Measurements from ENCODE around the gene VPS16. TPM values are rescaled to one million over a fixed set of nuclear protein-coding genes. Genes with fewer than 3 reads are reported as not detected.

Gene VPS16
- total and polyA plus RNA-seq, 2 of the 4 experiments (the other 2 are of a cell fraction) = 38.7 to 48.0 TPM

- H2AK9ac ChIP-seq (replicated peaks; ENCODE audit: low read depth, low read length, poor library complexity) = no peak overlapping the region
- H3K4me2 ChIP-seq (ENCODE audit: low read depth, low read length) = no peak overlapping the region
- no peak overlapping the region for H4K91ac ChIP-seq (ENCODE audit: insufficient read depth, low read depth, low read length)
- WGBS, 2 experiments (ENCODE audit: extremely low coverage in 2 of 2, insufficient read length in 1 of 2) = 100% methylated on average over 2 of the region's 7 CpGs; no CpG with 5 or more reads in 1 of the 2 experiments
- DNase-seq (no peak), ATAC-seq (ENCODE audit: low read depth) (no peak)
- H3K4me3 ChIP-seq (ENCODE audit: insufficient read depth, low read depth, low read length) = no peak overlapping the region
- no peak overlapping the region for H3K56ac ChIP-seq (ENCODE audit: extremely low read depth, insufficient read depth, low read length)
- no peak overlapping the region for H2BK15ac ChIP-seq (ENCODE audit: low read depth, low read length)
- H3K9ac ChIP-seq (ENCODE audit: low read depth, low read length) = no peak overlapping the region
- H3K36me3 ChIP-seq (ENCODE audit: control insufficient read depth, insufficient read depth, low read length) = no peaks in the 10 kb centered on the region
- TF ChIP-seq FOS (IDR thresholded peaks at IDR 0.05; ENCODE audit: low read depth, low read length) = no peak
- no peak for TF ChIP-seq RFX5 (IDR thresholded peaks at IDR 0.05; ENCODE audit: low read depth, low read length)
- no peak for TF ChIP-seq MXI1 (IDR thresholded peaks at IDR 0.05; ENCODE audit: borderline replicate concordance, low read depth, low read length)
- no peak for TF ChIP-seq MAFK (IDR thresholded peaks at IDR 0.05; ENCODE audit: low read depth, low read length)
- TF ChIP-seq RAD21 (IDR thresholded peaks at IDR 0.05; ENCODE audit: low read length) = no peak
- TF ChIP-seq CEBPB (IDR thresholded peaks at IDR 0.05; ENCODE audit: low read depth, low read length) = no peak
- TF ChIP-seq NFE2L2 (IDR thresholded peaks at IDR 0.05; ENCODE audit: low read depth, low read length) = no peak
- TF ChIP-seq BHLHE40 (IDR thresholded peaks at IDR 0.05; ENCODE audit: low read depth, low read length) = no peak
- no peak for TF ChIP-seq USF2 (IDR thresholded peaks at IDR 0.05; ENCODE audit: low read depth, low read length)
- TF ChIP-seq POLR2A (IDR thresholded peaks at IDR 0.05; ENCODE audit: low read depth, low read length) = no peak
- no peak for TF ChIP-seq SMC3 (IDR thresholded peaks at IDR 0.05; ENCODE audit: low read depth, low read length)
- TF ChIP-seq ELK1 (IDR thresholded peaks at IDR 0.05; ENCODE audit: borderline replicate concordance, low read depth, low read length) = no peak
- no peak for TF ChIP-seq RCOR1 (IDR thresholded peaks at IDR 0.05; ENCODE audit: insufficient replicate concordance, low read length)
- TF ChIP-seq MAZ (IDR thresholded peaks at IDR 0.05; ENCODE audit: borderline replicate concordance, low read depth, low read length) = no peak
- TF ChIP-seq CHD1 (IDR thresholded peaks at IDR 0.05; ENCODE audit: low read depth, low read length) = no peak
- TF ChIP-seq CTCF (conservative IDR thresholded peaks at IDR 0.05; ENCODE audit: low read depth, low read length) = no peak
- H3K4ac ChIP-seq (ENCODE audit: low read depth, low read length) = no peak overlapping the region
- peaks cover 47% of the 10 kb centered on the region for H4K20me1 ChIP-seq (ENCODE audit: insufficient read depth, low read length)
- peaks cover 16% of the 10 kb centered on the region for H3K9me1 ChIP-seq (ENCODE audit: insufficient read depth, low read length)
- H3K79me1 ChIP-seq (ENCODE audit: low read depth in 1 of 2, low read length in 2 of 2) = peaks cover 12 to 70% of the 10 kb centered on the region in 2 experiments
- no peak overlapping the region for H4K8ac ChIP-seq (ENCODE audit: low read depth in 2 of 2, low read length in 2 of 2)
- ChIA-PET CTCF (no interaction called here), POLR2A (ENCODE audit: unreplicated experiment) (no interaction called here)
- BruUV-seq (replicated peaks) = no TSS peak
- dilution Hi-C loops (cut with HindIII; ENCODE audit: low sequenced_read_pairs, unreplicated experiment) = no loop called here
- H3K27me3 ChIP-seq (ENCODE audit: control insufficient read depth, insufficient read depth, low read length) = no peaks in the 10 kb centered on the region
- H2BK20ac ChIP-seq (ENCODE audit: low read depth, low read length) = no peak overlapping the region
- no peak overlapping the region for H3K23ac ChIP-seq (ENCODE audit: low read depth, low read length)
- intact Hi-C loops (cut with micrococcal nuclease) = no loop called here
- no peak overlapping the region for H2BK5ac ChIP-seq (ENCODE audit: low read depth, low read length, poor library complexity, severe bottlenecking)
- H3K18ac ChIP-seq (ENCODE audit: low read depth, low read length) = no peak overlapping the region
- H2AFZ ChIP-seq (replicated peaks; ENCODE audit: low read length, poor library complexity) = no peak overlapping the region
- no peak overlapping the region for H3K14ac ChIP-seq (replicated peaks; ENCODE audit: low read depth, low read length)
- in situ Hi-C loops (cut with MboI; ENCODE audit: low sequenced_read_pairs) = no loop called here
- H3K27ac ChIP-seq (ENCODE audit: insufficient read depth, low read length) = peak overlapping the region; percentile 13; the same call in 1 of the 2 replicates
- H4K5ac ChIP-seq (ENCODE audit: low read depth, low read length) = no peak overlapping the region
- H3K4me1 ChIP-seq (ENCODE audit: control insufficient read depth, insufficient read depth, low read length) = peaks cover 4% of the 10 kb centered on the region; the same call in 1 of the 2 replicates
- no peak overlapping the region for H2BK120ac ChIP-seq (ENCODE audit: low read depth, low read length)
- no peaks in the 10 kb centered on the region for H3K9me3 ChIP-seq (ENCODE audit: control insufficient read depth, insufficient read depth, low read length)
- H2AK5ac ChIP-seq (ENCODE audit: low read depth, low read length) = no peak overlapping the region
These were observed 40.1 kb downstream of the VPS16 start for GRCh38 chr20:2880650-2881049.
